ENCODE results near the gene ANKS1A. TPM values are rescaled to one million over a fixed set of nuclear protein-coding genes. Genes with fewer than 3 reads are reported as not detected.

The ANKS1A gene
- polyA plus RNA-seq, 3 donors, result 1.7 to 8.0 (median 3.1) TPM

DNA sequence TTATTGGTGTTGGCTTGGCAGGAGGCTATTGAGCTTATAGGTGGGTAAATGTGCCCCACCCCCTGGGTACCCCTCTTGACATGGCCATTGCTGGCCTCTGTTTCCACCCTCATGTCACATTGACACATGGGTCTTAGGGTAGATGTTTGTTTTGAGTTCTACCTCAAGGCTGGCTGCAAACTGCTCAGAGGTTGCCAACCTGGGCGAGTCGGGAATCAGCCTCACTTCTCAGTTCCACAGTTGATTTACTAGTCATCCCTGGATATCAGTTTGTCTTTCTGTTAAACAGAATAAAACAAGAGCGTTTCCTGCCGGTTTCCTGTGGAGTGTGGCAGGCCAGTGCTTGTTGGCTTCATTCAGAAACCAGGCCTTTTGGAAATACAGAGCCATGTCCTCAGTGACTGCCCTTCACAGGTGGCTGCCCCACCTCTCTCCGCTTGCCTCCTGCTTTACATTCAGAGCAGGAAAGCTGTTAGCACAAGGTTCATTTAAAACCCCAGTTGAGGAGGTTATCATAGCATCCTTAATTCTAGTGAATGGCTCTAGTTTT is 146.5 kb downstream of the ANKS1A start:
- H3K9me3 ChIP-seq (replicated peaks in 1 of 2; ENCODE audit: control insufficient read depth in 1 of 2, insufficient read depth in 1 of 2, low read length in 2 of 2), result no peaks in the 10 kb centered on the region
- peaks cover 45 to 47% of the 10 kb centered on the region in 2 donors for H3K36me3 Mint-ChIP-seq
- no peak overlapping the region for H3K4me3 ChIP-seq (replicated peaks in 1 of 3; ENCODE audit: low read depth in 2 of 3, low read length in 3 of 3)
- peak overlapping the region; percentile 45 for H3K4me2 ChIP-seq (replicated peaks; ENCODE audit: extremely low read depth, low read length, poor library complexity, severe bottlenecking)
- H4K20me1 ChIP-seq (ENCODE audit: insufficient read depth, low read length), result peaks cover 6% of the 10 kb centered on the region
- no peak for DNase-seq
- peaks cover 37% of the 10 kb centered on the region for H3K4me1 Mint-ChIP-seq
- peaks cover 12% of the 10 kb centered on the region for H3K79me2 ChIP-seq (ENCODE audit: insufficient read depth, low read length)
- H3K27ac ChIP-seq (ENCODE audit: low read depth in 1 of 2, low read length in 2 of 2), result peak overlapping the region; percentile 82 to 88
- intact Hi-C loops (cut with micrococcal nuclease), result loop anchor here in 1 of 2 donors (2.0 kb wide), 1 partner anchor 13 kb away; no protein-coding TSS in a partner anchor
- H3K9me3 Mint-ChIP-seq, result no peaks in the 10 kb centered on the region
- no peaks in the 10 kb centered on the region for H3K27me3 ChIP-seq (ENCODE audit: control insufficient read depth in 2 of 2, insufficient read depth in 2 of 2, low read length in 2 of 2)
- H3K4me3 Mint-ChIP-seq, result no peak overlapping the region
- TF ChIP-seq, protein P1, sequence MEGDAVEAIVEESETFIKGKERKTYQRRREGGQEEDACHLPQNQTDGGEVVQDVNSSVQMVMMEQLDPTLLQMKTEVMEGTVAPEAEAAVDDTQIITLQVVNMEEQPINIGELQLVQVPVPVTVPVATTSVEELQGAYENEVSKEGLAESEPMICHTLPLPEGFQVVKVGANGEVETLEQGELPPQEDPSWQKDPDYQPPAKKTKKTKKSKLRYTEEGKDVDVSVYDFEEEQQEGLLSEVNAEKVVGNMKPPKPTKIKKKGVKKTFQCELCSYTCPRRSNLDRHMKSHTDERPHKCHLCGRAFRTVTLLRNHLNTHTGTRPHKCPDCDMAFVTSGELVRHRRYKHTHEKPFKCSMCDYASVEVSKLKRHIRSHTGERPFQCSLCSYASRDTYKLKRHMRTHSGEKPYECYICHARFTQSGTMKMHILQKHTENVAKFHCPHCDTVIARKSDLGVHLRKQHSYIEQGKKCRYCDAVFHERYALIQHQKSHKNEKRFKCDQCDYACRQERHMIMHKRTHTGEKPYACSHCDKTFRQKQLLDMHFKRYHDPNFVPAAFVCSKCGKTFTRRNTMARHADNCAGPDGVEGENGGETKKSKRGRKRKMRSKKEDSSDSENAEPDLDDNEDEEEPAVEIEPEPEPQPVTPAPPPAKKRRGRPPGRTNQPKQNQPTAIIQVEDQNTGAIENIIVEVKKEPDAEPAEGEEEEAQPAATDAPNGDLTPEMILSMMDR (IDR thresholded peaks at IDR 0.05), result no peak
- no peak overlapping the region for H2AFZ ChIP-seq (ENCODE audit: insufficient read depth, low read depth, low read length, poor library complexity, severe bottlenecking)
- H3K27ac Mint-ChIP-seq, result peak overlapping the region; percentile 87 to 98 (median 96)
- no peak overlapping the region for H3K9ac ChIP-seq (ENCODE audit: insufficient read depth, low read length, poor library complexity, severe bottlenecking)
- 19% methylated on average over 5 of the region's 5 CpGs for WGBS (ENCODE audit: insufficient coverage)
- H3K4me1 ChIP-seq (ENCODE audit: control insufficient read depth in 1 of 2, insufficient read depth in 2 of 2, low read length in 2 of 2), result peaks cover 26 to 32% of the 10 kb centered on the region in 2 donors
- H3K27me3 Mint-ChIP-seq (ENCODE audit: low read depth in 3 of 3), result peaks cover 0 to 1% (median 0%) of the 10 kb centered on the region in 3 donors
- peaks cover 10 to 30% of the 10 kb centered on the region in 2 donors for H3K36me3 ChIP-seq (replicated peaks in 1 of 2; ENCODE audit: control insufficient read depth in 1 of 2, insufficient read depth in 2 of 2, low read length in 2 of 2)

DNA sequence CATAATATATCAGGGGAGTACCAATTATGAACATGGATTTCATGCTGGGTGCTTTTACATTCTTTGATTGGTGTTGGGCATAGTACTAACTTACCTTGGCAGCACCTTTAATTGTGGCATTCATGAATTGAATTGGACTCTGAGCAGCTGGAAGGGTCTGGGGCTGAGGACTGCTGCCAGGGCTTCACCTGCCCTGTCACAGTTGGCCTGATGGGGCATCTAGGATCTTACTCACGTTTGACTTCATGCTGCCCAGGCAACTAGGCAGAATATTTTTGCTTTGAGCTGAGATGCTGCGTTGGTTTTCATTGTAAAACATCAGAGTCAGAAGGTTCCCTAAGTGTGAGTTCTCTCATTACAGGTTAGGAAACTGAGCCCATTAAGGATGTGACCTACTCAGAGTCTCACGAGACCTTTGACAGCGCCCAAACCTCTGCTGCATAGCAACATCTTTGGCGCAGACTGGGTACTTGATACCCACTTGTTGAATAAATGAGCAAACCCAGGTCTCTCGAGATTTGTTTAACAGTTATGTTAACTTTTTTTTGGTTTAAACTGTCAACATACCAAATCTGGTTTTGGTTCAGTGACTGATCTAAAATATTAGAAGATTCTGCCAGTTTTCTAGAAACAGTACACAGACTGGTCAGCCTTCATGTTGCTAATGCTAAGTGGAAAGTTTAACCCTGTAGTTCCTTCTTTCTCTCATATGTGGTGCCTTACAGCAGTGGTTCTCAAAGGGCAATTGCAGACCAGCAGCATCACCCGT is 147.2 kb downstream of the ANKS1A start:
- no peaks in the 10 kb centered on the region for H3K9me3 Mint-ChIP-seq
- intact Hi-C loops (cut with micrococcal nuclease), result no loop called here
- Histone ChIP-seq H3K4me2 (replicated peaks; ENCODE audit: extremely low read depth, low read length, poor library complexity, severe bottlenecking) (no peak overlapping the region), H3K4me1 (ENCODE audit: control insufficient read depth in 1 of 2, insufficient read depth in 2 of 2, low read length in 2 of 2) (peaks cover 26 to 32% of the 10 kb centered on the region in 2 donors), H2AFZ (ENCODE audit: insufficient read depth, low read depth, low read length, poor library complexity, severe bottlenecking) (no peak overlapping the region), H3K27me3 (ENCODE audit: control insufficient read depth in 2 of 2, insufficient read depth in 2 of 2, low read length in 2 of 2) (no peaks in the 10 kb centered on the region), H3K4me3 (replicated peaks in 1 of 3; ENCODE audit: low read depth in 2 of 3, low read length in 3 of 3) (no peak overlapping the region), H4K20me1 (ENCODE audit: insufficient read depth, low read length) (peaks cover 3% of the 10 kb centered on the region), H3K9me3 (replicated peaks in 1 of 2; ENCODE audit: control insufficient read depth in 1 of 2, insufficient read depth in 1 of 2, low read length in 2 of 2) (no peaks in the 10 kb centered on the region), H3K36me3 (replicated peaks in 1 of 2; ENCODE audit: control insufficient read depth in 1 of 2, insufficient read depth in 2 of 2, low read length in 2 of 2) (peaks cover 10 to 30% of the 10 kb centered on the region in 2 donors), H3K79me2 (ENCODE audit: insufficient read depth, low read length) (peaks cover 9% of the 10 kb centered on the region), H3K9ac (ENCODE audit: insufficient read depth, low read length, poor library complexity, severe bottlenecking) (no peak overlapping the region), H3K27ac (ENCODE audit: low read depth in 1 of 2, low read length in 2 of 2) (peak overlapping the region in 1 of 2 donors; percentile 88)
- H3K27ac Mint-ChIP-seq, result peak overlapping the region; percentile 65 to 98 (median 96)
- peaks cover 38% of the 10 kb centered on the region for H3K4me1 Mint-ChIP-seq
- no peak overlapping the region for H3K4me3 Mint-ChIP-seq
- TF ChIP-seq, protein P1 (IDR thresholded peaks at IDR 0.05), result no peak
- 73% methylated on average over 6 of the region's 7 CpGs for WGBS (ENCODE audit: insufficient coverage)
- no peak for DNase-seq
- H3K27me3 Mint-ChIP-seq (ENCODE audit: low read depth in 3 of 3), result peaks cover 0 to 1% (median 0%) of the 10 kb centered on the region in 3 donors
- H3K36me3 Mint-ChIP-seq, result peaks cover 46 to 47% of the 10 kb centered on the region in 2 donors

Measured in CD14-positive monocyte (primary cell).